Fibroblast of skin of right biceps (primary cell): ENCODE measurements around the gene ZNF792.
A peak's percentile ranks its signal among the peaks of the same experiment; 100 is the strongest.
"Not testable (repeated sequence)": the region's sequence is repeated elsewhere in the genome, so short reads cannot be mapped to it uniquely, and the experiment has no call there.

Experiments used
- DNase-seq: peaks from one replicate; pipeline ENCODE4 v3.0.0-alpha.2; 2013

ZNF792 gene

GRCh38 chr19:34970185-34970780, 6.3 kb upstream of the ZNF792 start:
- not testable (repeated sequence) for DNase-seq

DNA sequence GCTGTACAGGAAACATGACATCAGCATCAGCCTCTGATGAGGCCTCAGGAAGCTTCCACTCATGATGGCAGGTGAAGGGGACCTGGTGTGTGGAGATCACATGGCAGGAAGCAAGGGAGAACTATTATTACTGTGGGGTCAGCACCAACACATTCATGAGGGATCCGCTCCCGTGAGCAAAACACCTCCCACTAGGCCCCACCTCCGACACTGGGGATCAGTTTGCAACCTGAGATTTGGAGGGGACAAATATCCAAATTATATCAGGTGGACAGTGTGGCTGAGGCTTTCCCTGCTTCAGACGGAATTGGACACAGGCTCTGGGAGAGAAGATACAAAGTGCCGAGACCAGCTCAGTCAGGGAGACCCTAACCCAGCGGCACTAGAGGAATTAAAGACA, 5.7 kb upstream of the ZNF792 start:
- no peak for DNase-seq

DNA sequence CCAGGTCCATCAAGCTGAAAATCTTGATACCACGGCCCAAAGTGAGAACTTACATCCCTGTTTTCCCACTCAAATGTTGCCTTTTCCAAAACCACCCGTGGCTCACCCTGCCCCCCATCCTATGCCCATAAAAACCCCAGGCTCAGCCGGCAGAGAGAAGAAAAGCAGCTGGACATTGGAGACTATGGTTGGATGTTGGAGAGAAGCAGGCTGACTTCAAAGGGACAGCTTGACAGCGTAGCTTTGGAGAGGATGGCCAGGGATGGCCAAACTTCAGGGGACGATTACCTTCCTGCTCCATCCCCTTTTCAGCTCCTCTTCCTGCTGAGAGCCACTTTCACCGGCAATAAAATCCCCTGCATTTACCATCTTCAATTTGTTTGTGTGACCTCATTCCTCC, 3.5 kb upstream of the ZNF792 start:
- no peak for DNase-seq

- DNase-seq: not testable (repeated sequence)
These were observed 1.5 kb upstream of the ZNF792 start for GRCh38 chr19:34965505-34965904.

- DNase-seq: no peak
These were observed 569 bp upstream of the ZNF792 start for GRCh38 chr19:34964598-34964997.

DNA sequence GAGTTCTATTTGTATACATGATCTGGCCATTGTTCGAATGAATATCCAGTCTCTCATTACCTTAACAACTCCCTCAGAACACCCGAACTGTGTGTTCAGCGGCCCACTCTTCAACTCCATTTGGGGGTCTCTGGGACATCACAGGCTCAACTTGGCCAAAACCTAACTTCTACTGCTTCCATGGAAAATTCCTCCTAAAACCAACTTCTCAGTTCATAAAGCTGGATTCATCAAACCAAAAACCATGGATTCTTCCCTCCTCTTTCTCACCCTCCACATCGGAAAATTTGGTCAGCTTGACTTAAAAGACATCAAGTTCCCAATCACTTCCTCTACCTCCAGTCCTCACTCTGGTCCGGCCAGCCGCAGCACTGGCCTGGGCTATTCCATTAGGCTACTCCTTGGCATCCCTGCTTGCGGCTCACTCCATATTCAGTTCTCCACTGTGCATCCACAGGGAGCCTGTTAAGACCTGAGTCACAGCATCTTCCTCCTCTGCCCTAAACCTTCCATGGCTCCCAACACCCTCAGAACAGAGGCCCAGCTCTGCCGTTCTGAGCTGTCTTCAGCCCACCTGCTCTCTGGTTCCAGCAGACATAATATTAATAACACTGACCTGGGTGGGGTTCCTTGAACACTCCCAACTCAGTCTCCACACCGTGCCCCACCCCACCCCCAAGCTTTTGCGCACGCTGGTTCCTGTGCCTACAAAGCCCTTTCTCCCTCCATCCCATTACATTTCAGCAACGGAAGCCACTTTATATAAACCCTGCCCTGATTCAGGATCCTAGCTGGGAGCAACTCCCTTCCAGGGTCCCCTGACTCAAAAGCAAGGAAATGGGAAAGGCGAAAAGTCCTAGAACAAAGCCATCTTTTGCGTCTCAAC, 1.1 kb downstream of the ZNF792 start:
- DNase-seq: no peak

DNA sequence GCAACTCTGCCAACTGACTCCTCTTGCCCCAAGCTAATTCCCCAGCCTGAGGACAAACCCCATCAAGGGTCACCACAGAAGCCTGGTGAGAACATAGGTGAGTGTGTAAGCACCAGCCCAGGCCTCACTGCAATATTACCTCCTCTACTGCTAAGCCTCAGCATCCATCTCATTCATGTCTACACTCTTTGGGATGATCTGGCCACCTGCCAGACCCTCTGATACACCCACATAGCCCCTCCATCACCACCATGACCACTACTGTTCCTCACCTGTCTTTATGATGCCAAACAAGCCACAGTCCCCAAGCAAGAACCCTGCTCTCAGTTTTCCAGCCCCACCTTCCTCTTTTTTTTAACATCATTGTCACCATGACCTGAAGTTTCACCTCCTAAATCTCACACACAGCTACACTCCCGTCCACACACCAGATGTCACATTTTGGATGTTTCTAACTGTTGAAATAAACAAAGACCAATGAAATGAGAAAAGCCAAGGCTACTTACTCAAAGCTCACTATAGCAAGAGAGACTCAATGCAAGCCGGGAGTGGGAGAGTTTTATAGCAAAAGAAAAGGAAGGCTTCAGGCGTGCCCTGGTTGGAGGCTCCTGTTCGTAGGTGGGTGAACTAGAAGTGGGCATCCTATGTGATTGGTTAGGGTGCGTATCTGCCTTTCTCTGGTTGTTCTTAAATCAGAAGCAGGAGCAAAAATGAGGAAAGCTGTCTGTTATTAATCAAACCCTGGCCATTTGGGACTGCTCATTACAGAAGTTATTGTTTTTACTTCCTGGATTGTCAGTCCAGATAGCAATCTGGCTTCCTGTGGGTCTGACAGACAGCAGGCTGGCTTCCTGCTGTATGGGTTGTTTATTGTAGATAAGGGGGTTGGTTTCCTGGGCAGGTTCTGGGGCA, 2.0 kb downstream of the ZNF792 start:
- DNase-seq: peak; percentile 19

- no peak for DNase-seq
These were observed 2.9 kb downstream of the ZNF792 start for GRCh38 chr19:34960940-34961679.

DNA sequence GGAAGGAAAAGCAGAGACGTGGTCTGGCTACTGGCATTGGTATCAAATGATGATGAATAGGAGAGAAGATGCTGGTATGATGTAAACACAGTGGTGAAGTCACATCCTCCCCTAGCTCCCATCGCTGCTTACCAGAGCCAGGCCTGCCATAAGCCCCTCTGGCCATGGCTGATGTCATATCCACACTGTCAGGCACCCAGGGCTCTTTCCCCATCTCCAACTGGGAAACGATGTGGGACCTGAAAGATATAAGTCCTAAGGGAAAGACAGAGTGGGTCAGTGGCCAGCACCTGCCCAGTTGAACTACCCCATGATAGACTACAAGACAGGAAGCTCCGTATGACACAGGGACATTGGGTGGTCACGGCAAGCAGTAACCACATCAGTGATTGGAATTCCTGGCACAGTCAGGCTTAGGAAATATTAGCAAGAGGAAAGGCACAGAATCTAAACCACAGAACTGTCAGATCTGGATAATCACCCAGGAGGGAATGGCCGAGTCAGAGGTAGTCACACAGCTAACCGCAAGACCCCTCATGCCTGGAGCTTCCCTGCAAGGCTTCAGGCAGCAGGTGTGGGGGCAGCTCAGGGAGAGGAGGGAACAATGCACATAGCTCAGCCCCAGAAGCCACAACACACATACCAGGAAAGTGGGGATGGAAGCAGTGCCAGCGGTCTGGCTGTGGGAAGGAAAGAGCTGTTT, 3.8 kb downstream of the ZNF792 start:
- peak; percentile 89 for DNase-seq

- DNase-seq: no peak
These were observed 5.0 kb downstream of the ZNF792 start for GRCh38 chr19:34959021-34959420.

DNA sequence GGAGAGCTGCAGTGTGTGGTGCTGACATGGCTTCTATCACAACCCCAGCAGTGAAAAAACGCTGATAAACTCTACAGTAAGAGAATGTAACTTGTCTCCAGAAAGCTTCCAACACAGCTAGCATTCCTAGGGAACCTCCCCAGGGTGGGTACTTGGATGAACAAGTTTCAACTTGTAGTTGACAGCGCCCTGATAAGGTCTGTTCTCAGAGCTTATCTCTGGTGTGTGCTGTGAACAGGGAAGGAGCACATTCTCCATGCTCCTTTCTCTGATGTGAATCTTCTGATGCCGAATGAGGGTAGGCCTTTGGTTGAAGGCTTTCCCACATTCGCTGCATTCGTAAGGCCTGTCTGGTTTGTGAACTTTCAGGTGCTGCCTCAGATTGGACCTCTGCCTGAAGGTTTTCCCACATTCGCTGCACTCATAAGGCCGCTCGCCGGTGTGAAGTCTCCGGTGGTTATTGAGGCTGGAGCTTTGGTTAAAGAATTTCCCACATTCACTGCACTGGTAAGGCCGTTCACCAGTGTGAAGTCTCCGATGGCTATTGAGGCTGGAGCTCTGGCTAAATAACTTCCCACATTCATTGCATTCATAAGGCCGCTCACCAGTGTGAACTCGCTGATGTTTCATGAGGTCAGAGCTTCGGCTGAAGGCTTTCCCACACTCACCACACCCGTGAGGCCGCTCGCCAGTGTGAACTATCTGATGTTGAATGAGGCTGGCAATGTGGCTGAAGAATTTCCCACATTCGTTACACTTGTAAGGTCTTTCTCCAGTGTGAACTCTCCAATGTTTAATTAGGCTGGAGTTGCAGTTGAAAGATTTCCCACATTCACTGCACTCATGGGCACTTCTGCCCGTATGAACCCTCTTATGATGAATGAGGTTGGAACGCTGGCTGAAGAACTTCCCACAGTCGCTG, 5.9 kb downstream of the ZNF792 start:
- DNase-seq: no peak

GRCh38 chr19:34953092-34953491, 10.9 kb downstream of the ZNF792 start:
- no peak for DNase-seq

DNA sequence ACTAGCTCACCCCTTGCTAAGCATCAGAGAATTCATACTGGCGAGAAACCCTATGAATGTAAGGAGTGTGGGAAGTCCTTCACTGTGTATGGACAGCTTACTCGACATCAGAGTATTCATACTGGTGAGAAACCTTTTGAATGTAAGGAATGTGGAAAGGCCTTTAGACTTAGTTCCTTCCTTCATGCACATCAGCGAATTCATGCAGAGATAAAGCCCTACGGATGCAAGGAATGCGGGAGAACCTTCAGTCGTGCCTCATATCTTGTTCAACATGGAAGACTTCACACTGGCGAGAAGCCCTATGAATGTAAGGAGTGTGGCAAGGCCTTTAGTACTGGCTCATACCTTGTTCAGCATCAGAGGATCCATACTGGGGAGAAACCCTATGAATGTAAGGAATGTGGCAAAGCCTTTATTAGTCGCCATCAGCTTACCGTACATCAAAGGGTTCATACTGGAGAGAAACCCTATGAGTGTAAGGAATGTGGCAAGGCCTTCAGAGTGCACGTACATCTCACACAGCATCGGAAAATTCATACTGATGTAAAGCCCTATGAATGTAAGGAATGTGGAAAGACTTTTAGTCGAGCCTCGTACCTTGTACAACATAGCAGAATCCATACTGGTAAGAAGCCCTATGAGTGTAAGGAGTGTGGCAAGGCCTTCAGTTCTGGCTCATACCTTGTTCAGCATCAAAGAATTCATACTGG, 20.0 kb downstream of the ZNF792 start:
- no peak for DNase-seq

DNA sequence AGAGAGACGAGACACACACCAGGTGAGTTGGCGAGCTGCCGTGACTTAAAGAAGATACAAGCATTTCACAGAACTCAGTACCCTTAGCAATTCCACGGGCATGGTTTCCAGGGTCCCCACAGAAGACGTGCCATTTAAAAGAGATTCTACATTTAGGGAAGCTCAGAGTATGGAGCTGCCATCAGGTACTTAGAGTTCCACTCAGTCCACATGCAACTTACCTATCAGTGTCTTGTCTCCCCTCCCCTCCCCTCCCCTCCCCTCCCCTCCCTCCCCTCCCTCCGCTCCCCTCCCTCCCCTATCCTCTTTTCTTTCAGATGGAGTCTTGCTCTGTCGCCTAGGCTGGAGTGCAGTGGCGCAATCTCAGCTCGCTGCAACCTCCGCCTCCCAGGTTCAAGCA, 25.1 kb downstream of the ZNF792 start:
- DNase-seq: no peak

DNA sequence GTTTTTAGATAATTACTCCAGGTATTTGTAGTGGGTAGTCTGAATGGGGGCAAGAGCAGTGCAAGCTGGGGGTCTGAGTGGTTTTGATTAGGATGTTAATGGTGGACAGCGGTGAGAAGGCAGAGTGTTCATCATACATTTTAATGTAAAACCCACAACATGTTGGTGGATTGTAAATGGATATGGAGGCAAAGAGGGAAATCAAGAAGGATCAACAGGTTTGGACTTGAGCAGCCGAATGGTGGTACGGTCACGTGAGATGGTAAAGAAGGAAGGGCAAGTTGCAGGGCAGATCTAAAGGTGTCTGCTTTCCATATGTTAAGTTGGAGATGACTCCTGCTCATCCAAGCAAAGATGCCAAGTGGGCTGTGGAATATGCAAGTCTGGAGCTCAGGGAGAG, 27.8 kb downstream of the ZNF792 start:
- DNase-seq: no peak

GRCh38 chr19:34932494-34932893, 31.5 kb downstream of the ZNF792 start:
- no peak for DNase-seq

DNA sequence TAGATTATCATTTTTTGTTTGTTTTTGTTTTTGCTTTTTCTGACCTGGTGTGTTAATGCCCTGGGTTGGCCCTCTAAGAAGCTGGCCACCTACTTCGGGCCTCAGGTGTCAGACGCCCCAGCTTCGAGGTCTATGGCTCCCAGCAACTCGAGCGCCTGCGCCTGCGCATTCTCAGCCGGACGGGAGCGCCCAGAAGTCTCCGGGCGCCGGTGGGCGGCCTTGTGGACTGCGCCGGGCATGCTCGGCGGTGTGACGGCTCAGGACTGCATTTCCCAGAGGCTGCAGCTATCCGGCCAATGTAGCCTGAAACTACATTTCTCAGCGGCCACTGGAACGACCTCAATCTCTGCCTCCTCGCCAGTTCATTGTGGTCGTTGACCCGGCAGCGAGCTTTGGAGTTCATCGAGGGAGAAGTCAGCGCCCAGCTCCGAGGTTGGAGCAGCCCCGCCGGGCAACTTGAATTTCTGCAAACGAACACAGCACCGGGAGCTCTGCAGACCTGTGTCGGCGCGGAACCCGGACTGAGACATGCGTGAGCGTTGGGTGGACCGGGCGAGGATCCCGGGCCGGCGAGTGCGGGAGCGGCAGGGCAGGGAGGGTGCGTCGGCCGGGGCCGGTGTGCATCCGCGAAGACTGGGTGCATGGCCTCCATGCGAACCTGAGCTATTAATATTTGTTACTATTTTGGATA, 37.2 kb downstream of the ZNF792 start, which contains the start of gene ZNF30:
TSS of gene ZNF30 (plus strand) at position 219 of the 691 bp plus-strand sequence. CDS start 3,045 bp downstream, outside the sequence.
- DNase-seq: peak; percentile 88

DNA sequence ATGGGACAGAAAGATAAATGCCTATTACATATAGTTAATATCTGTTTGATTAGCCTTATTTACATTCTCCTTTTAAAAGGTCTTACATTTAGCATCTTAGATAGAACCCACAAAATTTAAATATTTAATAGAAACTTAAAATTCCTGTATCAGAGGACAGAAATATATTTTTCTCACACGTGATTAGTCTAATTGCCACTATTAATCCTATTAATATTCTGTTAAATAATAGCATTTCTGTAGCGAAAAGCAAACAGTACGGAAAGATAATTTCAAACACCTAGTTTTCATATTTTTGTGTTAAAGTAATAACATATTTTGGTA, 37.7 kb downstream of the ZNF792 start:
- DNase-seq: no peak

DNA sequence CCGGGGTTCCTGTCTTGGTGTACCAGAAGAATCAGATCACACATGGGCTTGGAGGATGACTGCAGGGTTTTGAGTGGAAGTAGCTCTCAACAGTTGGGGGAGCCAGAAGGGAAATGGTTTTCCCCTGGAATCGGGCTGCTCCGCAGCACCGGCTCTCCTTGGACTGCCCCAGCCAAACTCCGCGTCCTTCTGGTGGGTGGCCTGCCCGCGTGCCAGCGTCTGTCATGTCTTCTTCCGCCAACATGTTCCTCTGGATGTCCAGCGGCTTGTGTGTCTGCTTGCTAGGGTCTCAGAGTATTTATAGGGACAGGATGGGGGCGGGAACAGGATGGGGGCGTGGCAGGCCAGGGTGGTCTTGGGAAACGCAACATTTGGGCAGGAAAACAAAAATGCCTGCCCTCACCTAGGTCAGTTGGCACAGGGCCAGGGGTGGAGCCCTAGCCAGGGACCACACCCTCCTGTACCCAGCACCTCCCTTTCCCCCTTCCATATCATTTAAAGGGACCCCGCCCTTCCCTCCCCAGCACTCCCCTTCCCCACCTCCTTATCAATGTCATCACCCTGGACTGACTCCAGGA, 38.7 kb downstream of the ZNF792 start:
- DNase-seq: no peak
